HG03469 (cell line): ENCODE measurements around the gene SETD7.
A peak's percentile ranks its signal among the peaks of the same experiment; 100 is the strongest.
"Not testable (repeated sequence)": the region's sequence is repeated elsewhere in the genome, so short reads cannot be mapped to it uniquely, and the experiment has no call there.

Experiments used
- ATAC-seq: cut with Tn5 transposase; IDR thresholded peaks from one replicate; pipeline ENCODE4 v1.9.1; 2021; ENCODE audit warnings: mild to moderate bottlenecking, moderate library complexity, moderate number of reproducible peaks; ENCODE audit not compliant: unreplicated experiment

SETD7 gene

GRCh38 chr4:139470295-139470694 lies 85.7 kb downstream of the SETD7 start:
- no peak for ATAC-seq

- no peak for ATAC-seq
Observed at GRCh38 chr4:139469869-139470268, 86.2 kb downstream of the SETD7 start.

GRCh38 chr4:139469216-139469615 lies 86.8 kb downstream of the SETD7 start:
- ATAC-seq = no peak

- ATAC-seq = not testable (repeated sequence)
Observed at GRCh38 chr4:139468756-139469155, 87.3 kb downstream of the SETD7 start.

GRCh38 chr4:139465922-139466321 lies 90.1 kb downstream of the SETD7 start:
- ATAC-seq = no peak

- not testable (repeated sequence) for ATAC-seq
Observed at GRCh38 chr4:139464512-139464911, 91.5 kb downstream of the SETD7 start.

- no peak for ATAC-seq
Observed at GRCh38 chr4:139461022-139461628, 94.9 kb downstream of the SETD7 start.

GRCh38 chr4:139460565-139460964 lies 95.5 kb downstream of the SETD7 start:
- ATAC-seq = no peak

GRCh38 chr4:139458999-139459398 lies 97.0 kb downstream of the SETD7 start:
- ATAC-seq = no peak

GRCh38 chr4:139458543-139458942 lies 97.5 kb downstream of the SETD7 start:
- ATAC-seq = no peak

- ATAC-seq = no peak
Observed at GRCh38 chr4:139457318-139457717, 98.7 kb downstream of the SETD7 start.

GRCh38 chr4:139455126-139455538 lies 100.9 kb downstream of the SETD7 start:
- ATAC-seq = no peak

- no peak for ATAC-seq
Observed at GRCh38 chr4:139454111-139455045, 101.6 kb downstream of the SETD7 start, which contains the start of gene RAB33B. TSS of gene RAB33B (plus strand) at chr4:139454121. CDS start at chr4:139454196, 75 bp downstream.

GRCh38 chr4:139453371-139454110 lies 102.5 kb downstream of the SETD7 start:
- peak; percentile 83 for ATAC-seq

- peak; percentile 34 for ATAC-seq
Observed at GRCh38 chr4:139453041-139453370, 103.0 kb downstream of the SETD7 start.

- ATAC-seq = no peak
Observed at GRCh38 chr4:139451997-139452396, 104.0 kb downstream of the SETD7 start.

- ATAC-seq = no peak
Observed at GRCh38 chr4:139450586-139450985, 105.4 kb downstream of the SETD7 start.

GRCh38 chr4:139447078-139447477 lies 108.9 kb downstream of the SETD7 start:
- ATAC-seq = not testable (repeated sequence)
